Mucosa of stomach (tissue), 1 donor: ENCODE data around the gene DPY30.
"Not testable (repeated sequence)": the region's sequence is repeated elsewhere in the genome, so short reads cannot be mapped to it uniquely, and the experiment has no call there.

ENCODE experiments used
- H3K27me3 ChIP-seq: one replicate; pipeline ENCODE4 v1.7.0; 2013; ENCODE audit warnings: mild to moderate bottlenecking, low read length; ENCODE audit not compliant: control insufficient read depth, insufficient read depth
- H3K36me3 ChIP-seq: one replicate; pipeline ENCODE4 v1.7.0; 2013; ENCODE audit warnings: low read length; ENCODE audit not compliant: control insufficient read depth, insufficient read depth
- H3K4me1 ChIP-seq: one replicate; pipeline ENCODE4 v1.7.0; 2013; ENCODE audit warnings: mild to moderate bottlenecking, low read length; ENCODE audit not compliant: control insufficient read depth, insufficient read depth
- H3K4me3 ChIP-seq: one replicate; pipeline ENCODE4 v1.7.0; 2013; ENCODE audit warnings: low read length
- H3K9ac ChIP-seq: one replicate; pipeline ENCODE4 v1.7.0; 2013; ENCODE audit warnings: mild to moderate bottlenecking, low read length, moderate library complexity
- H3K9me3 ChIP-seq: one replicate; pipeline ENCODE4 v1.7.0; 2013; ENCODE audit warnings: mild to moderate bottlenecking, low read length, moderate library complexity; ENCODE audit not compliant: control insufficient read depth
- donor health status: Pancreatic carcinoma.

The DPY30 gene

GRCh38 chr2:32051836-32052439, 12.3 kb upstream of the DPY30 start:
- no peaks in the 10 kb centered on the region for H3K27me3 ChIP-seq
- no peaks in the 10 kb centered on the region for H3K36me3 ChIP-seq
- no peak overlapping the region for H3K4me3 ChIP-seq
- H3K9me3 ChIP-seq, result no peaks in the 10 kb centered on the region
- H3K9ac ChIP-seq, result no peak overlapping the region
- H3K4me1 ChIP-seq, result no peaks in the 10 kb centered on the region

- Histone ChIP-seq H3K4me1 (peaks cover 6% of the 10 kb centered on the region), H3K9me3 (no peaks in the 10 kb centered on the region), H3K36me3 (no peaks in the 10 kb centered on the region)
Observed at GRCh38 chr2:32043561-32043960, 4.0 kb upstream of the DPY30 start.

GRCh38 chr2:32034198-32034887, 5.3 kb downstream of the DPY30 start:
- H3K27me3 ChIP-seq, H3K9ac ChIP-seq, H3K9me3 ChIP-seq, H3K4me3 ChIP-seq, H3K36me3 ChIP-seq, H3K4me1 ChIP-seq: not testable (repeated sequence)

More at GRCh38 chr2:32043561-32043960, 4.0 kb upstream of the DPY30 start:
- no peak overlapping the region for H3K4me3 ChIP-seq
- H3K27me3 ChIP-seq, result no peaks in the 10 kb centered on the region
- no peak overlapping the region for H3K9ac ChIP-seq

GRCh38 chr2:32018789-32019482, 20.7 kb downstream of the DPY30 start:
- not testable (repeated sequence) for H3K9ac ChIP-seq

GRCh38 chr2:32012872-32013271, 26.7 kb downstream of the DPY30 start:
- peaks cover 7% of the 10 kb centered on the region for H3K4me1 ChIP-seq
- H3K27me3 ChIP-seq, result no peaks in the 10 kb centered on the region
- no peak overlapping the region for H3K4me3 ChIP-seq
- no peaks in the 10 kb centered on the region for H3K36me3 ChIP-seq
- no peaks in the 10 kb centered on the region for H3K9me3 ChIP-seq
- H3K9ac ChIP-seq, result no peak overlapping the region

More at GRCh38 chr2:32018789-32019482, 20.7 kb downstream of the DPY30 start:
- not testable (repeated sequence) for H3K4me3 ChIP-seq, H3K36me3 ChIP-seq, H3K27me3 ChIP-seq, H3K9me3 ChIP-seq, H3K4me1 ChIP-seq

- peak overlapping the region; percentile 66 for H3K4me3 ChIP-seq
- no peaks in the 10 kb centered on the region for H3K27me3 ChIP-seq
- H3K9me3 ChIP-seq, result no peaks in the 10 kb centered on the region
- H3K36me3 ChIP-seq, result no peaks in the 10 kb centered on the region
- H3K9ac ChIP-seq, result peak overlapping the region; percentile 66
- H3K4me1 ChIP-seq, result peaks cover 12% of the 10 kb centered on the region
Observed at GRCh38 chr2:32011485-32011960, 28.1 kb downstream of the DPY30 start.

GRCh38 chr2:32010670-32011484, 28.7 kb downstream of the DPY30 start, which contains the start of gene MEMO1:
Gene MEMO1, minus strand, starts transcription at chr2:32011008. Its CDS starts 761 bp downstream, at chr2:32010247.
- Histone ChIP-seq H3K4me1 (peaks cover 12% of the 10 kb centered on the region), H3K27me3 (no peaks in the 10 kb centered on the region), H3K9me3 (no peaks in the 10 kb centered on the region), H3K4me3 (peak within 1 kb of the TSS; percentile 66), H3K9ac (peak within 1 kb of the TSS; percentile 66), H3K36me3 (no peaks in the 10 kb centered on the region)

- not testable (repeated sequence) for H3K27me3 ChIP-seq, H3K4me3 ChIP-seq, H3K36me3 ChIP-seq, H3K9me3 ChIP-seq, H3K9ac ChIP-seq
- peaks cover 12% of the 10 kb centered on the region for H3K4me1 ChIP-seq
Observed at GRCh38 chr2:32010280-32010669, 29.3 kb downstream of the DPY30 start.

GRCh38 chr2:32009516-32010256, 29.9 kb downstream of the DPY30 start:
- Histone ChIP-seq H3K4me1 (peaks cover 12% of the 10 kb centered on the region), H3K9ac (peak overlapping the region; percentile 81), H3K9me3 (no peaks in the 10 kb centered on the region), H3K36me3 (no peaks in the 10 kb centered on the region), H3K4me3 (peak overlapping the region; percentile 57), H3K27me3 (no peaks in the 10 kb centered on the region)

- Histone ChIP-seq H3K4me3 (peak overlapping the region; percentile 57), H3K4me1 (peaks cover 12% of the 10 kb centered on the region), H3K9me3 (no peaks in the 10 kb centered on the region), H3K27me3 (no peaks in the 10 kb centered on the region), H3K9ac (peak overlapping the region; percentile 81), H3K36me3 (no peaks in the 10 kb centered on the region)
Observed at GRCh38 chr2:32008805-32009515, 30.6 kb downstream of the DPY30 start.

GRCh38 chr2:32007121-32007391, 32.5 kb downstream of the DPY30 start:
- H3K9ac ChIP-seq, result no peak overlapping the region

More at GRCh38 chr2:32007121-32007391, 32.5 kb downstream of the DPY30 start:
- Histone ChIP-seq H3K4me3 (no peak overlapping the region), H3K27me3 (no peaks in the 10 kb centered on the region), H3K4me1 (peaks cover 15% of the 10 kb centered on the region), H3K36me3 (no peaks in the 10 kb centered on the region), H3K9me3 (no peaks in the 10 kb centered on the region)
